Mesenteric fat pad (tissue), 1 donor: ENCODE results near the gene SHF. TPM values are rescaled to one million over a fixed set of nuclear protein-coding genes. Genes with fewer than 3 reads are reported as not detected.
"Not testable (repeated sequence)": the region's sequence is repeated elsewhere in the genome, so short reads cannot be mapped to it uniquely, and the experiment has no call there.

Source experiments
- DNase-seq: peaks from one replicate; pipeline ENCODE4 v3.0.0-alpha.2; 2020; ENCODE audit warnings: low spot score
- total RNA-seq: library from RNA; stranded (reverse); fragmentation: NEBNext Ultra II Directional; extraction: Animal tissue kit (Norgen Biotek cat#: 25700); gene quantifications from one replicate; pipeline ENCODE4 v1.2.1, GENCODE V29; 2021
- donor health status: DM: yes; HTN: yes; CAD: no.

SHF gene
- total RNA-seq, 1 donor from 2014 or later, result 3.8 TPM

- DNase-seq, result no peak
These were observed 39.4 kb downstream of the SHF start for GRCh38 chr15:45148076-45149059.

DNA sequence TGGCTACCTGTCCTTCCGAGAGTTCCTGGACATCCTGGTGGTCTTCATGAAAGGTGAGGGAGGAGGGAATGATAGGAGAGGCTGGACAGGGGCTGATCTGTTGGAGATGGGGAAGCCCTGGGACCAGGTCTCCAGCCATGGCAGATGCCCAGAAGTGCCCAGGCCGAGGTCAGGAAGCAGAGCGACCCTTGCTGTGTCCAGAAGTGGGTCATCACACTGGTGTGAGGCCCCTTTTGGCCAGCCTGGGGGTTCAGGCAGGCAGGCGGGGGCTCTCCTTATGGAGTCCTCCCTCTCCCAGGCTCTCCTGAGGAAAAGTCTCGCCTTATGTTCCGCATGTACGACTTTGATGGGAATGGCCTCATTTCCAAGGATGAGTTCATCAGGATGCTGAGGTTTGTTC is 40.2 kb downstream of the SHF start:
- no peak for DNase-seq

GRCh38 chr15:45146405-45146804 is 41.4 kb downstream of the SHF start:
- DNase-seq, result no peak

DNA sequence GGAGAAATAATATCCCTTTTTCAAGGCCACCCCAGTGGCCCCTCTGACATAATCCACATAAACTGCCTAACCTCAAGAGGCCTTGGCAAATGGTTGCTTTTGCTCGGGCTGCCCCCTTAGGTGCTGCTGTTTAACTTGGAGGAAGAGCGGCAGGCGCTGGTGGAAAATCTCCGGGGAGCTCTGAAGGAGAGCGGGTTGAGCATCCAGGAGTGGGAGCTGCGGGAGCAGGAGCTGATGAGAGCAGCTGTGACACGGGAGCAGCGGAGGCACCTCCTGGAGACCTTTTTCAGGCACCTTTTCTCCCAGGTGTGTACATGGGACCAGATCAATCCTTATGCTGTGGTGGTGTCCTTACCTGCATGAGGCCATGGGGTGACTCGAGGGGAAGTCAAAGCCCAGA is 43.0 kb downstream of the SHF start:
- DNase-seq, result no peak

GRCh38 chr15:45143946-45144345 is 43.8 kb downstream of the SHF start:
- no peak for DNase-seq

GRCh38 chr15:45143056-45143455 is 44.7 kb downstream of the SHF start:
- DNase-seq, result no peak

GRCh38 chr15:45141386-45141785 is 46.4 kb downstream of the SHF start:
- DNase-seq, result no peak

DNA sequence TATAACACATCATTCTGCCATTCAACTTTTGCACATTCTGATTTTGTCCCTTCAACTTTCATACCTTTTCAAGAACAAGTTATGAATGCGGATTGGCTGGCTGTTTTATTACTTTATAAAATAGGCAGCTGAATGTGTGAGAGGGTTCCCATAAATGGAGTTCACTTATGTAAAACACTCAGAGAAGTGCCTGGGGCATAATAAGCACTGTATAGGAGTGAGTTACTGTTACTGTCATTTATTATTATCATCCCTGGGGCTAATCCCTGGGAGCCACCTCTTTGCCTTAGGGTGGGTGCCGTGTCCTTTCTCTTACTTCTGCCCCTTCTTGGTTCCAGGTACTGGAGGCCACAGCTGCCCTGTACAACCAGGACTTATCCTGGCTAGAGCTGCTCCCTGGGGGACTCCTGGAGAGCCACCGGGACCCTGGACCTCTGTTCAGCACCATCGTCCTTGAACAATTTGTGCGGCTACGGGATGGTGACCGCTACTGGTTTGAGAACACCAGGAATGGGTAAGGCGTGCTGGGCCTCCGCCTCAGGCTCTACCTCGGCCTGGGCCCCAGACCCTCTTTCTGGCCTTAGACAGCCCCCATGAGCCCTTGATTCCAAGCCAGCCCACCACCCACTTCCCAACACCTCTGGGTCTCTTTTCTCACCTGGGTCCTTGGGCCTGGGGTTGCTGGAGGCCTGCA is 47.1 kb downstream of the SHF start:
- DNase-seq, result no peak

DNA sequence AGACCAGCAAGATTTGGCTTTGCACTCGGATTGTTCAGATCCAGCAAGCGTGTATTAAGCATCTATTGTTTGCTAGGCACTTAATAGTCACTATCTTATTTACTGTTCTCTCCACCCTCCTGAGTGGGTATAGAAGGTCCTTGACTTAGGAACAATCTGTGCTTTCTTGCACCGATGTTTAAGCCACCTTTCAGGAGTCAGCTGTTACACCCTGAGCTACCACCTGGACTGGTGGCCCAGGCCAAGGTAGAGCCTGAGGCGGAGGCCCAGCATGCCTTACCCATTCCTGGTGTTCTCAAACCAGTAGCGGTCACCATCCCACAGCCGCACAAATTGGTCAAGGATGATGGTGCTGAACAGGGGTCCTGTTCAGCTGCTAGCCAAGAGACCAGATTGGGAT is 48.0 kb downstream of the SHF start:
- no peak for DNase-seq

- DNase-seq, result no peak
These were observed 48.7 kb downstream of the SHF start for GRCh38 chr15:45138814-45139765.

DNA sequence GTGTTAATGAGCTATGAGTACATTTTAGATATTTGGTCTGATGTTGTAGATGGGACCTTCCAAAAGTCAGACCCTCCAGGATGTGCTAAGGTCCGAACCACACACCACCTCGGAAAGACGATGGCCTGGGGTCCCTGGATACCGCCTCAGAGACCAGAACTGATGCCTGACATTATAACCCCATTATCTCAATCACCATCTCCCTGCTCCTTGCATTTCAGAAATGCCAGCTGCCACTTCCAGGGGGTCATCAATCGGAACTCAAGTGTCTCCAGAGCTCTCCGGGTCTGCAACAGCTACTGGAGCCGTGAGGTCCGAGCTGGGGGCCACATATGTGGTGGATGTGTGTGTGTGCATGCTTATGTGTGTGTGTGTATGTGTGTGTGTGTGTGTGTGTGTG is 50.1 kb downstream of the SHF start:
- no peak for DNase-seq

DNA sequence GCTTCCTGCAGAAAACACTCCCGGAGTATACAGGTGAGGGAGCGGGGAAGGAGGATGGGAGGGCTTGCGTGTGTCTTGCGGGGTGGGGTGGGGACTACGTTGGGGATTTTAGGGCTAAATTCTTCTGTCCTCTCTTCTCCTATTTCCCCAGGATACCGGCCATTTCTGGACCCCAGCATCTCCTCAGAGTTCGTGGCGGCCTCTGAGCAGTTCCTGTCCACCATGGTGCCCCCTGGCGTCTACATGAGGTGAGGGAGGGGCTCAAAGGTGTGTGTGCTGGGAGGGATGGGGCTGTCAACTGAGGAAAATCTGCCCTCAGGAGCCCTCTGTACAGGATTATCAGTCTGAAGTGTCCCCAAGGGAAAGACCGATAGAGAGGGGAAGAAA is 51.4 kb downstream of the SHF start:
- no peak for DNase-seq

DNA sequence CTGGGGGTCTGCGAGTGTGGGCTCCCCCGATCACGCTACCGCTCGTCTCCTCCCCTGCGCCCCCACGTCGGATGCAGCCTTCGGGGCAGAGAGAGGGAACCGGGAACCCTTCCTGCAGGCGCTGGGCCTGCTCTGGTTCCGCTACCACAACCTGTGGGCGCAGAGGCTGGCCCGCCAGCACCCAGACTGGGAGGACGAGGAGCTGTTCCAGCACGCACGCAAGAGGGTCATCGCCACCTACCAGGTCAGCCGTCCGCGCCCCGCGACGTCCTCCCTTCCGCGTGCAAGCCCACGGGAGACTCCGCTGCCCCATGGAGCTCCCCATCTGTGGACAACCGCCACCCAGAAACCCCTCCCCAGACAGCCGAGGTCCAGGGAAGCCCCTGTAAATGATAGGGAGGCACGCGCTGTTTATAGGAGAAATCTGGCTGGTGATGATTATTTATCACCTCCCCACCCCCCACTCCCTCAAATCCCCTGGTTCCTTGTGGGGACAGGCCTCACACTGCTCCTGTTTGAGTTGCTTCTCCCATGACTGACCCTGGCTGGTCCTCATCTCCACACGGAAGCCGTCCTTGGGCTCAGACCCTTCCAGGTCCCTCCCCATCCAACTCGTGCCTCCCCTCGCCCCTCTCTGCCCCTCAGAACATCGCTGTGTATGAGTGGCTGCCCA is 51.9 kb downstream of the SHF start:
- DNase-seq, result not testable (repeated sequence)

GRCh38 chr15:45134682-45135604 is 52.8 kb downstream of the SHF start:
- no peak for DNase-seq

DNA sequence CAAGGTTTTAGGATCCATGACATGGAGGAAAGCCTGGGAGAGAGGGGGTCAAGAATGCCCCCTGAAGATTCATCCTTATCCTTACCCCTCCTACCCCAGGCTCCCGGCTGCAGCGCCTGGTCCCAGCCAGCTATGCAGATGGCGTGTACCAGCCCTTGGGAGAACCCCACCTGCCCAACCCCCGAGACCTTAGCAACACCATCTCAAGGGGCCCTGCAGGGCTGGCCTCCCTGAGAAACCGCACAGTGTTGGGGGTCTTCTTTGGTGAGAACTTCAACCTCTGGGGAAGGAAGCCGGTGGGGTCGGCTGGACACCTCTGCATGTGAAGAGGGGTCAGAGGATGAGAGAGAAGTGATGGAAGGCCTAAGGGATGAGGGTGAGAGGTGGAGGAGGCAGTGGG is 53.7 kb downstream of the SHF start:
- DNase-seq, result no peak

DNA sequence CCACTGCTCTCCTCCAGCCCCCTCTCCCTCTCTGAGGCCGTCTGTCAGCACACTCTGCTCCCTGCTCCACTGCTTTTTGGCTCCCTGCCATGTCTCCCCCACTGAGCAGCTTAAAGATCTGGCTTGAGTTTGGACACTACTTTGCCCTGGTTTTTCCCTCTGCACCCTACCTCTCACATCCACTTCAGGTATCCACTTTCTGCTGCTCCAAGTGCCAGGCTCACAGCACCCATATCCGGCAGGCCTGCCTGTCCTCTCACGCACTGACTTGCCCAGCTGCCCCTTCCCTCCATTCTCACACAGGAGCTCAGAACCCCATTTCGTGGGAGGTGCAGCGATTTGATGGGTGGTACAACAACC is 54.2 kb downstream of the SHF start:
- DNase-seq, result no peak

- no peak for DNase-seq
These were observed 54.8 kb downstream of the SHF start for GRCh38 chr15:45132844-45133560.

DNA sequence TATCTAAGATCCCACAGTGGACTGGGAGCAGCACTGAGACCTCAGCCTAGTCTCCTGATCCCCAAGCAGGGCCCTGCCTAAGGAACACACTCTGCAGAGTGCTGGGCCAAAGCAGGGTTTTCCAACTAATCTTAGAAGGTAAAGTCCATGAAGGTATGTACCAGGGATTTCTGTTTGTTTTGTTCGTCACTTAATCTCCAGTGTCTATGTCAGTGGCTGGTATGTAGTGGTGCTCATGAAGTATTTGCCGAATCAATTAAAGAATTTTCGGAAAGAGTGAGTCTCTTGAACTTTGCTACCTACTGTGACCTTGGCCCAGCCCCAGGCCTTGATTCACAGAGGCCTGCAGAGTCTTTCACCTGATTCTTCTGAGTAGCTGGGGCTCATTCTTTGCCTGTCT is 56.3 kb downstream of the SHF start:
- no peak for DNase-seq
